GM12873 (cell line): ENCODE measurements around the gene EFHC2.

Experiments
- CTCF ChIP-seq: IDR thresholded peaks from 2 replicates; pipeline ENCODE4 v1.5.1; 2012; ENCODE audit warnings: low read depth, mild to moderate bottlenecking, moderate library complexity, low read length, control low read depth; ENCODE audit not compliant: insufficient read depth; ENCODE audit errors: missing control alignments

The EFHC2 gene

GRCh38 chrX:44235534-44235933, 107.9 kb downstream of the EFHC2 start:
- no peak for TF ChIP-seq CTCF

- no peak for TF ChIP-seq CTCF
These were observed 108.9 kb downstream of the EFHC2 start for GRCh38 chrX:44234541-44234940.

- no peak for TF ChIP-seq CTCF
These were observed 109.4 kb downstream of the EFHC2 start for GRCh38 chrX:44234116-44234515.

- TF ChIP-seq CTCF = no peak
These were observed 111.4 kb downstream of the EFHC2 start for GRCh38 chrX:44232081-44232480.

- no peak for TF ChIP-seq CTCF
These were observed 114.9 kb downstream of the EFHC2 start for GRCh38 chrX:44228621-44229020.

- no peak for TF ChIP-seq CTCF
These were observed 115.5 kb downstream of the EFHC2 start for GRCh38 chrX:44227991-44228390.

- no peak for TF ChIP-seq CTCF
These were observed 117.8 kb downstream of the EFHC2 start for GRCh38 chrX:44225667-44226066.
